Prostate gland (tissue), 2 donors: ENCODE data around the gene SETD6.

ENCODE experiments used
- CTCF ChIP-seq, 4 experiments: fragments of 200-600 bp in 2 of 4; fragments of 450-650 bp in 2 of 4; sonication (generic) in 2 of 4; IDR thresholded peaks; 1 replicate in 3 of 4; 2 replicates in 1 of 4; pipeline ENCODE4 v1.5.1; 2016 to 2019; ENCODE audit warnings: antibody characterized with exemption in 4 of 4, mild to moderate bottlenecking in 2 of 4, moderate library complexity in 2 of 4
- POLR2A ChIP-seq: fragments of 450-650 bp; IDR thresholded peaks from one replicate; pipeline ENCODE4 v1.6.1; 2016; ENCODE audit warnings: antibody characterized with exemption, mild to moderate bottlenecking
- POLR2AphosphoS5 ChIP-seq: sonication (generic); formaldehyde crosslinking; IDR thresholded peaks from one replicate; pipeline ENCODE4 v1.6.1; 2017; ENCODE audit warnings: antibody characterized with exemption

GRCh38 chr16:58481226-58481869 is 34.0 kb upstream of the SETD6 start:
- TF ChIP-seq CTCF (IDR thresholded peaks at IDR 0.05) (no peak), POLR2A (no peak), POLR2AphosphoS5 (no peak)
